ENCODE data around the gene OTUD5. TPM values are rescaled to one million over a fixed set of nuclear protein-coding genes. Genes with fewer than 3 reads are reported as not detected.

The OTUD5 gene
- total RNA-seq, 1 donor from 2014 or later = 38.6 TPM

- H3K27ac Mint-ChIP-seq (ENCODE audit: unreplicated experiment) = no peak overlapping the region
- no peak for DNase-seq (ENCODE audit: low read depth, low spot score)
- peaks cover 8% of the 10 kb centered on the region for H3K9me3 Mint-ChIP-seq
- TF ChIP-seq, protein P1, sequence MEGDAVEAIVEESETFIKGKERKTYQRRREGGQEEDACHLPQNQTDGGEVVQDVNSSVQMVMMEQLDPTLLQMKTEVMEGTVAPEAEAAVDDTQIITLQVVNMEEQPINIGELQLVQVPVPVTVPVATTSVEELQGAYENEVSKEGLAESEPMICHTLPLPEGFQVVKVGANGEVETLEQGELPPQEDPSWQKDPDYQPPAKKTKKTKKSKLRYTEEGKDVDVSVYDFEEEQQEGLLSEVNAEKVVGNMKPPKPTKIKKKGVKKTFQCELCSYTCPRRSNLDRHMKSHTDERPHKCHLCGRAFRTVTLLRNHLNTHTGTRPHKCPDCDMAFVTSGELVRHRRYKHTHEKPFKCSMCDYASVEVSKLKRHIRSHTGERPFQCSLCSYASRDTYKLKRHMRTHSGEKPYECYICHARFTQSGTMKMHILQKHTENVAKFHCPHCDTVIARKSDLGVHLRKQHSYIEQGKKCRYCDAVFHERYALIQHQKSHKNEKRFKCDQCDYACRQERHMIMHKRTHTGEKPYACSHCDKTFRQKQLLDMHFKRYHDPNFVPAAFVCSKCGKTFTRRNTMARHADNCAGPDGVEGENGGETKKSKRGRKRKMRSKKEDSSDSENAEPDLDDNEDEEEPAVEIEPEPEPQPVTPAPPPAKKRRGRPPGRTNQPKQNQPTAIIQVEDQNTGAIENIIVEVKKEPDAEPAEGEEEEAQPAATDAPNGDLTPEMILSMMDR (conservative IDR thresholded peaks at IDR 0.05) = no peak
- peaks cover 6% of the 10 kb centered on the region for H3K27me3 Mint-ChIP-seq (ENCODE audit: low read depth)
- H3K36me3 Mint-ChIP-seq (ENCODE audit: low read depth) = peaks cover 22% of the 10 kb centered on the region
- H3K4me3 Mint-ChIP-seq = no peak overlapping the region
- peaks cover 9% of the 10 kb centered on the region for H3K4me1 Mint-ChIP-seq
Observed at GRCh38 chrX:48976086-48976485, 18.7 kb upstream of the OTUD5 start.

GRCh38 chrX:48975541-48975940 is 18.1 kb upstream of the OTUD5 start:
- no peak for DNase-seq (ENCODE audit: low read depth, low spot score)
- TF ChIP-seq, protein P1 (conservative IDR thresholded peaks at IDR 0.05) = no peak
- Mint-ChIP-seq H3K36me3 (ENCODE audit: low read depth) (peaks cover 19% of the 10 kb centered on the region), H3K9me3 (peaks cover 8% of the 10 kb centered on the region), H3K27me3 (ENCODE audit: low read depth) (peaks cover 9% of the 10 kb centered on the region), H3K27ac (ENCODE audit: unreplicated experiment) (no peak overlapping the region), H3K4me1 (peaks cover 9% of the 10 kb centered on the region), H3K4me3 (no peak overlapping the region)

DNA sequence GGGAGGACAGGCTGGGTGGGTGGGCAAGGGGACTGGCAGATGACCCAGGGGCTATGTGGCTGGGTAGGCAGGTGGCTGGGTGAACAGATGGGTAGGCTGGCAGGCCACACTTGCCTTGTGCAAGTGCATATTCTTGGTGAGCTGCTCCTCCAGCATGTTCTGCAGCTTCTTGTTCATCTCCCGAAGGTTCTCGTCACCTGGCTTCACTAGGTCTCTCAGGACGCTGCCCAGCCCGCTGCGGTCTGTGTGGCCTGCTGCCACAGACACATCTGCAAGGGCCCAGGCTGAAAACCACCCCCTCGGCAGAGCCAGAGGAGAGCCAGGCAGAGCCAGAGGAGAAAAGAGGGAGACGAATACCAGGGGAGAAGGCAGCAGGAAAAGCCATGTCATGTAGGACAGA is 17.6 kb upstream of the OTUD5 start:
- DNase-seq (ENCODE audit: low read depth, low spot score) = no peak
- H3K27me3 Mint-ChIP-seq (ENCODE audit: low read depth) = peaks cover 10% of the 10 kb centered on the region
- H3K9me3 Mint-ChIP-seq = peaks cover 8% of the 10 kb centered on the region
- peaks cover 19% of the 10 kb centered on the region for H3K36me3 Mint-ChIP-seq (ENCODE audit: low read depth)
- H3K4me1 Mint-ChIP-seq = peaks cover 9% of the 10 kb centered on the region
- no peak overlapping the region for H3K27ac Mint-ChIP-seq (ENCODE audit: unreplicated experiment)
- no peak overlapping the region for H3K4me3 Mint-ChIP-seq
- TF ChIP-seq, protein P1 (conservative IDR thresholded peaks at IDR 0.05) = no peak

DNA sequence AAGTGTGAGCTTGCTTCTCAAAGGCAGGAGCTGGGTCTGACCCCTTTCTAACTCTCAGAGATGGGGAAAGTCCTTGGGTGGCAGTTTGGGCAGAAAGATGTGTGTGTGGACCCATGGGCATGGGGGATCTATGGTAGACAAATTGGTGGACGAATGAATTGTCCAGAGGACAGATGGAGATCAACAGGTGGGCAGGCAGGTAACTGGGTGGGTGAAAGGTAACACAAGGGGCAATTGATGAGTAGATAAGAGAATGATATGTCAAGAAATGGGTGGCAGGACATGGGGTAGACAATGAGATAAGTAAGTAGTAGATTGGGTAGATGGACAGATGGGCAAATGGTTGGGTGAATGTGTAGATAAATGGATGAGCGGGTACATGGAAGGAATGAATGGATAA is 17.2 kb upstream of the OTUD5 start:
- DNase-seq (ENCODE audit: low read depth, low spot score) = no peak
- H3K27ac Mint-ChIP-seq (ENCODE audit: unreplicated experiment) = no peak overlapping the region
- peaks cover 19% of the 10 kb centered on the region for H3K36me3 Mint-ChIP-seq (ENCODE audit: low read depth)
- peaks cover 8% of the 10 kb centered on the region for H3K9me3 Mint-ChIP-seq
- no peak overlapping the region for H3K4me3 Mint-ChIP-seq
- TF ChIP-seq, protein P1 (conservative IDR thresholded peaks at IDR 0.05) = no peak
- H3K4me1 Mint-ChIP-seq = peaks cover 9% of the 10 kb centered on the region
- H3K27me3 Mint-ChIP-seq (ENCODE audit: low read depth) = peaks cover 10% of the 10 kb centered on the region

DNA sequence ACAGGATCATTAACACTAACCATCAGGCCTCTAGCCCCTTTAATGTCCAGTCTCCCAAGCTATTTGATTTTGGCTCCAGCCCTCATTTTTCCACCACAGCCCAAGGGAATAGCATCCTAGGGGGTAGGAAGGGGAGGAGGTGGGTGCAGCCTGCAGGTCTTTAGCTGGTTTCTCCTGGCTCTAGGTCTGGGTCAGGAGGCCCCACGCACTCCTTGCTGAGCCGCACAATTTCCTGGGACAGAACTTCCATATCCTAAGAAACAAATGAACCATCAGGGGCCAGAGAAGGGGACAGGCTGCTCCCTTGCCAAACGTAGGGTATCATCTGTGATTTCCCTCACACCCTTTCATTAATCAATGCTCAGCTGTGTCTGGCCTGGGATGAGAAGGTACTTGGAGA is 16.6 kb upstream of the OTUD5 start:
- TF ChIP-seq, protein P1 (conservative IDR thresholded peaks at IDR 0.05) = no peak
- DNase-seq (ENCODE audit: low read depth, low spot score) = no peak
- Mint-ChIP-seq H3K27me3 (ENCODE audit: low read depth) (peaks cover 10% of the 10 kb centered on the region), H3K9me3 (peaks cover 8% of the 10 kb centered on the region), H3K4me3 (no peak overlapping the region), H3K27ac (ENCODE audit: unreplicated experiment) (no peak overlapping the region), H3K36me3 (ENCODE audit: low read depth) (peaks cover 19% of the 10 kb centered on the region), H3K4me1 (peaks cover 9% of the 10 kb centered on the region)
